T-cell (primary cell): Measurements from ENCODE around the gene TDRD7. TPM values are rescaled to one million over a fixed set of nuclear protein-coding genes. Genes with fewer than 3 reads are reported as not detected.
A peak's percentile ranks its signal among the peaks of the same experiment; 100 is the strongest.
"Not testable (repeated sequence)": the region's sequence is repeated elsewhere in the genome, so short reads cannot be mapped to it uniquely, and the experiment has no call there.

Source experiments
- ATAC-seq, 4 experiments: fragments of 200-7000 bp in 3 of 4; fragments of 150-1000 bp in 1 of 4; cut with Tn5 transposase; replicated peaks in 1 of 4; 1 replicate in 3 of 4; 2 replicates in 1 of 4; pipeline ENCODE4 v1.10.0; 2021; ENCODE audit warnings: moderate library complexity in 3 of 4, mild to moderate bottlenecking in 2 of 4, moderate number of reproducible peaks in 1 of 4
- CTCF ChIA-PET, 2 donors: fragments of 300-600 bp; sonication (Branson Sonifier 250); formaldehyde crosslinking; loops; one replicate each; lab custom pipeline; 2022; ENCODE audit warnings: antibody characterized with exemption in 2 of 2; lab: Charles Lee
- POLR2A ChIA-PET, 2 donors: fragments of 300-600 bp; sonication (Branson Sonifier 250); formaldehyde crosslinking; loops; one replicate each; lab custom pipeline; 2022; ENCODE audit warnings: antibody characterized with exemption in 2 of 2; lab: Charles Lee
- DNase-seq, 35 experiments: peaks; one replicate each; pipeline versions ENCODE4 v3.0.0 to v3.0.0-alpha.2; 2013 to 2023
- H3K27ac ChIP-seq: one replicate; pipeline ENCODE4 v1.5.1; 2013; ENCODE audit warnings: low read length
- H3K27me3 ChIP-seq, 2 experiments: replicated peaks in 1 of 2; 1 replicate in 1 of 2; 2 replicates in 1 of 2; pipeline versions ENCODE4 v1.6.1 to v1.7.0; 2013; ENCODE audit warnings: low read length in 1 of 2, mixed read lengths in 1 of 2; ENCODE audit not compliant: control insufficient read depth in 2 of 2, insufficient read depth in 2 of 2; ENCODE audit errors: extremely low read depth in 1 of 2
- H3K36me3 ChIP-seq, 2 donors: 1 replicate in 1 of 2; 2 replicates in 1 of 2; pipeline versions ENCODE4 v1.6.1 to v1.7.0; 2013; ENCODE audit warnings: low read length in 1 of 2; ENCODE audit not compliant: control insufficient read depth in 2 of 2, insufficient read depth in 1 of 2; ENCODE audit errors: extremely low read depth in 1 of 2
- H3K4me1 ChIP-seq, 2 experiments: 1 replicate in 1 of 2; 2 replicates in 1 of 2; pipeline versions ENCODE4 v1.6.1 to v1.7.0; 2013; ENCODE audit warnings: low read length in 2 of 2, mixed read lengths in 1 of 2; ENCODE audit not compliant: insufficient read depth in 2 of 2, control insufficient read depth in 1 of 2; ENCODE audit errors: extremely low read depth in 1 of 2
- H3K4me3 ChIP-seq, 2 donors: 1 replicate in 1 of 2; 2 replicates in 1 of 2; pipeline versions ENCODE4 v1.5.1 to v1.7.0; 2013; ENCODE audit warnings: mild to moderate bottlenecking in 2 of 2, low read length in 1 of 2, moderate library complexity in 1 of 2; ENCODE audit not compliant: control insufficient read depth in 1 of 2; ENCODE audit errors: extremely low read depth in 1 of 2
- H3K9me3 ChIP-seq: 2 replicates; pipeline ENCODE4 v1.7.0; 2013
- H3K27ac Mint-ChIP-seq, 2 donors: one replicate each; pipeline ENCODE4 v1.8.0; 2020 to 2021; ENCODE audit warnings: mild to moderate bottlenecking in 2 of 2, mixed read lengths in 2 of 2
- H3K27me3 Mint-ChIP-seq, 2 donors: one replicate each; pipeline ENCODE4 v1.8.0; 2021 to 2022; ENCODE audit warnings: mixed read lengths in 2 of 2
- H3K36me3 Mint-ChIP-seq: one replicate; pipeline ENCODE4 v1.8.0; 2021; ENCODE audit warnings: mixed read lengths
- H3K4me1 Mint-ChIP-seq, 3 donors: one replicate each; pipeline ENCODE4 v1.8.0; 2020 to 2022; ENCODE audit warnings: mixed read lengths in 3 of 3, mild to moderate bottlenecking in 1 of 3
- H3K4me3 Mint-ChIP-seq, 3 donors: one replicate each; pipeline ENCODE4 v1.8.0; 2020 to 2022; ENCODE audit warnings: mild to moderate bottlenecking in 3 of 3, mixed read lengths in 3 of 3, moderate library complexity in 3 of 3
- H3K9me3 Mint-ChIP-seq, 3 donors: one replicate each; pipeline ENCODE4 v1.8.0; 2020 to 2022; ENCODE audit warnings: mixed read lengths in 3 of 3
- WGBS: methylation state at CpG from one replicate; pipeline ENCODE4 v1.1.5; 2013; ENCODE audit warnings: missing lambda C conversion rate; ENCODE audit not compliant: insufficient coverage; 5-methylcytosine and 5-hydroxymethylcytosine counted together
- total RNA-seq, 35 experiments: library from RNA in 6 of 35; stranded (reverse) in 6 of 35; fragments of 120-200 nt in 1 of 35; gene quantifications; one replicate each; pipeline versions ENCODE4 v1.2.1 to v1.2.4 and lab custom pipeline; 2013 to 2026

Gene TDRD7
- total RNA-seq, 5 donors from 2014 or later (not counting 1 experiment from before 2014, with no cell fraction given) = 9.2 to 11.9 (median 10.2) TPM

- ATAC-seq, H3K4me3 ChIP-seq, H3K36me3 ChIP-seq, POLR2A ChIA-PET, H3K4me3 Mint-ChIP-seq, H3K4me1 ChIP-seq, H3K9me3 ChIP-seq, DNase-seq, H3K27me3 Mint-ChIP-seq, CTCF ChIA-PET, H3K27me3 ChIP-seq, H3K27ac ChIP-seq, H3K9me3 Mint-ChIP-seq, H3K4me1 Mint-ChIP-seq: not testable (repeated sequence)
- Mint-ChIP-seq H3K27ac (peak overlapping the region in 1 of 2 donors; percentile 39), H3K36me3 (peaks cover 55% of the 10 kb centered on the region)
- no CpG with 5 or more reads among the region's 3 CpGs for WGBS
Measured at GRCh38 chr9:97453573-97453972, 41.7 kb downstream of the TDRD7 start.

- H3K9me3 Mint-ChIP-seq, CTCF ChIA-PET, H3K27ac Mint-ChIP-seq, H3K4me1 ChIP-seq, ATAC-seq, POLR2A ChIA-PET, H3K9me3 ChIP-seq, H3K4me3 Mint-ChIP-seq, H3K4me3 ChIP-seq, H3K27ac ChIP-seq, DNase-seq, H3K27me3 ChIP-seq, H3K36me3 ChIP-seq, H3K4me1 Mint-ChIP-seq, H3K27me3 Mint-ChIP-seq: not testable (repeated sequence)
- peaks cover 49% of the 10 kb centered on the region for H3K36me3 Mint-ChIP-seq
Measured at GRCh38 chr9:97456841-97457240, 44.9 kb downstream of the TDRD7 start.

- DNase-seq (no peak), ATAC-seq (no peak)
- Histone ChIP-seq H3K27me3 (no peaks in the 10 kb centered on the region), H3K36me3 (peaks cover 0 to 5% of the 10 kb centered on the region in 2 donors), H3K4me3 (no peak overlapping the region), H3K4me1 (no peaks in the 10 kb centered on the region), H3K27ac (no peak overlapping the region), H3K9me3 (no peaks in the 10 kb centered on the region)
- Mint-ChIP-seq H3K4me3 (no peak overlapping the region), H3K27me3 (no peaks in the 10 kb centered on the region), H3K9me3 (peaks cover 4 to 7% (median 4%) of the 10 kb centered on the region in 3 donors), H3K27ac (no peak overlapping the region), H3K4me1 (no peaks in the 10 kb centered on the region), H3K36me3 (peaks cover 41% of the 10 kb centered on the region)
- ChIA-PET POLR2A (no interaction called here), CTCF (interaction anchor here in 1 of 2 donors (0.7 kb wide), 1 partner anchor 1000 kb away, joined by 3 read pairs; no protein-coding TSS in a partner anchor)
Measured at GRCh38 chr9:97459326-97459725, 47.4 kb downstream of the TDRD7 start.

GRCh38 chr9:97462159-97462558, 50.3 kb downstream of the TDRD7 start:
- no peak overlapping the region for H3K4me3 ChIP-seq
- H3K27me3 Mint-ChIP-seq = no peaks in the 10 kb centered on the region
- H3K27me3 ChIP-seq = no peaks in the 10 kb centered on the region
- DNase-seq = no peak
- H3K36me3 Mint-ChIP-seq = peaks cover 47% of the 10 kb centered on the region
- H3K9me3 ChIP-seq = no peaks in the 10 kb centered on the region
- H3K4me1 Mint-ChIP-seq = no peaks in the 10 kb centered on the region
- WGBS = 100% methylated on average over 1 of the region's 3 CpGs
- H3K4me1 ChIP-seq = no peaks in the 10 kb centered on the region
- no peak for ATAC-seq
- H3K4me3 Mint-ChIP-seq = no peak overlapping the region
- CTCF ChIA-PET = no interaction called here
- no peaks in the 10 kb centered on the region for H3K9me3 Mint-ChIP-seq
- no peak overlapping the region for H3K27ac ChIP-seq
- no peak overlapping the region for H3K27ac Mint-ChIP-seq
- H3K36me3 ChIP-seq = peaks cover 0 to 20% of the 10 kb centered on the region in 2 donors
- POLR2A ChIA-PET = no interaction called here

GRCh38 chr9:97462914-97463313, 51.0 kb downstream of the TDRD7 start:
- Histone ChIP-seq H3K4me3 (no peak overlapping the region), H3K27ac (no peak overlapping the region), H3K27me3 (no peaks in the 10 kb centered on the region), H3K4me1 (no peaks in the 10 kb centered on the region), H3K36me3 (peaks cover 0 to 20% of the 10 kb centered on the region in 2 donors), H3K9me3 (no peaks in the 10 kb centered on the region)
- no peak for ATAC-seq
- no peak overlapping the region for H3K4me3 Mint-ChIP-seq
- DNase-seq = no peak
- peaks cover 52% of the 10 kb centered on the region for H3K36me3 Mint-ChIP-seq
- H3K27me3 Mint-ChIP-seq = no peaks in the 10 kb centered on the region
- H3K4me1 Mint-ChIP-seq = no peaks in the 10 kb centered on the region
- no peaks in the 10 kb centered on the region for H3K9me3 Mint-ChIP-seq
- ChIA-PET CTCF (interaction anchor here in 1 of 2 donors (0.7 kb wide), 1 partner anchor 152 kb away, joined by 3 read pairs; no protein-coding TSS in a partner anchor), POLR2A (interaction anchor here in 1 of 2 donors (0.6 to 0.7 kb wide), 3 partner anchors 52 to 1026 kb away, joined by 3 to 8 read pairs (median 4); no protein-coding TSS in a partner anchor)
- H3K27ac Mint-ChIP-seq = no peak overlapping the region
- no CpG with 5 or more reads among the region's 1 CpG for WGBS

- WGBS = 97% methylated on average over 4 of the region's 4 CpGs
- CTCF ChIA-PET = interaction anchor here (0.6 to 2.9 kb wide), 9 partner anchors 89 to 222 kb away, joined by 3 to 23 read pairs (median 4); no protein-coding TSS in a partner anchor
- Histone ChIP-seq H3K4me3 (no peak overlapping the region), H3K36me3 (peaks cover 0 to 23% of the 10 kb centered on the region in 2 donors), H3K27me3 (no peaks in the 10 kb centered on the region), H3K4me1 (no peaks in the 10 kb centered on the region), H3K9me3 (no peaks in the 10 kb centered on the region), H3K27ac (no peak overlapping the region)
- H3K9me3 Mint-ChIP-seq = no peaks in the 10 kb centered on the region
- POLR2A ChIA-PET = no interaction called here
- DNase-seq (peak in 25 of 35 experiments; percentile 1 to 52 (median 14)), ATAC-seq (peak in 2 of 4 experiments; percentile 34 to 43)
- no peak overlapping the region for H3K4me3 Mint-ChIP-seq
- H3K27me3 Mint-ChIP-seq = no peaks in the 10 kb centered on the region
- H3K4me1 Mint-ChIP-seq = no peaks in the 10 kb centered on the region
- H3K27ac Mint-ChIP-seq = no peak overlapping the region
- peaks cover 65% of the 10 kb centered on the region for H3K36me3 Mint-ChIP-seq
Measured at GRCh38 chr9:97468658-97469448, 57.0 kb downstream of the TDRD7 start.
